GM12873 (cell line): ENCODE data around the gene WNT4.

ENCODE experiments used
- CTCF ChIP-seq: IDR thresholded peaks from 2 replicates; pipeline ENCODE4 v1.5.1; 2012; ENCODE audit warnings: low read depth, mild to moderate bottlenecking, moderate library complexity, low read length, control low read depth; ENCODE audit not compliant: insufficient read depth; ENCODE audit errors: missing control alignments

WNT4 gene

GRCh38 chr1:22143065-22144033 lies at the start of gene WNT4:
WNT4 (minus strand) TSS chr1:22143097; CDS start chr1:22142922, 175 bp downstream.
- peak; percentile 25 for TF ChIP-seq CTCF

- TF ChIP-seq CTCF, result no peak
Observed at GRCh38 chr1:22190731-22191130, 47.8 kb upstream of the WNT4 start.

- no peak for TF ChIP-seq CTCF
Observed at GRCh38 chr1:22190251-22190650, 47.4 kb upstream of the WNT4 start.

- no peak for TF ChIP-seq CTCF
Observed at GRCh38 chr1:22189619-22190018, 46.7 kb upstream of the WNT4 start.

- TF ChIP-seq CTCF, result no peak
Observed at GRCh38 chr1:22188914-22189313, 46.0 kb upstream of the WNT4 start.

- TF ChIP-seq CTCF, result no peak
Observed at GRCh38 chr1:22188436-22188835, 45.5 kb upstream of the WNT4 start.

- TF ChIP-seq CTCF, result no peak
Observed at GRCh38 chr1:22186311-22186710, 43.4 kb upstream of the WNT4 start.
